Neural cell (in vitro differentiated cells): ENCODE results near the gene DLG2.

Experiments
- EP300 ChIP-seq: fragments of 450-650 bp; conservative IDR thresholded peaks from 2 replicates; pipeline ENCODE4 v1.6.1; 2014; ENCODE audit warnings: antibody characterized with exemption, mild to moderate bottlenecking, moderate library complexity; ENCODE audit not compliant: poor library complexity, severe bottlenecking
- EZH2 ChIP-seq: fragments of 200-600, 300-800 bp; shearing (Covaris generic), sonication (generic); IDR thresholded peaks from 2 replicates; pipeline ENCODE4 v1.6.1; 2014; ENCODE audit warnings: antibody characterized with exemption, low read length, borderline replicate concordance, mild to moderate bottlenecking; ENCODE audit not compliant: insufficient read depth, poor library complexity, severe bottlenecking
- MXI1 ChIP-seq: fragments of 450-650 bp; conservative IDR thresholded peaks from 2 replicates; pipeline ENCODE4 v1.6.1; 2014; ENCODE audit warnings: antibody characterized with exemption, mild to moderate bottlenecking; ENCODE audit not compliant: poor library complexity, severe bottlenecking
- POLR2AphosphoS5 ChIP-seq: IDR thresholded peaks from 2 replicates; pipeline ENCODE4 v1.6.1; 2012
- RAD21 ChIP-seq: fragments of 450-650 bp; conservative IDR thresholded peaks from 2 replicates; pipeline ENCODE4 v1.6.1; 2014; ENCODE audit warnings: antibody characterized with exemption, mild to moderate bottlenecking, moderate library complexity
- SMC3 ChIP-seq: fragments of 450-650 bp; conservative IDR thresholded peaks from 2 replicates; pipeline ENCODE4 v1.6.1; 2014; ENCODE audit warnings: antibody characterized with exemption, mild to moderate bottlenecking, moderate library complexity; ENCODE audit not compliant: poor library complexity
- TAF1 ChIP-seq: IDR thresholded peaks from 2 replicates; pipeline ENCODE4 v1.6.1; 2012; ENCODE audit warnings: low read depth
- TF ChIP-seq, protein P1 (sequence below): fragments of 450-650 bp; IDR thresholded peaks from 2 replicates; pipeline ENCODE4 v1.5.1; 2014; ENCODE audit warnings: antibody characterized with exemption, mild to moderate bottlenecking, moderate library complexity; ENCODE audit not compliant: poor library complexity, severe bottlenecking
- TF ChIP-seq, protein P2 (sequence below): IDR thresholded peaks from 2 replicates; pipeline ENCODE4 v1.6.1; 2012; ENCODE audit warnings: borderline replicate concordance

DNA sequence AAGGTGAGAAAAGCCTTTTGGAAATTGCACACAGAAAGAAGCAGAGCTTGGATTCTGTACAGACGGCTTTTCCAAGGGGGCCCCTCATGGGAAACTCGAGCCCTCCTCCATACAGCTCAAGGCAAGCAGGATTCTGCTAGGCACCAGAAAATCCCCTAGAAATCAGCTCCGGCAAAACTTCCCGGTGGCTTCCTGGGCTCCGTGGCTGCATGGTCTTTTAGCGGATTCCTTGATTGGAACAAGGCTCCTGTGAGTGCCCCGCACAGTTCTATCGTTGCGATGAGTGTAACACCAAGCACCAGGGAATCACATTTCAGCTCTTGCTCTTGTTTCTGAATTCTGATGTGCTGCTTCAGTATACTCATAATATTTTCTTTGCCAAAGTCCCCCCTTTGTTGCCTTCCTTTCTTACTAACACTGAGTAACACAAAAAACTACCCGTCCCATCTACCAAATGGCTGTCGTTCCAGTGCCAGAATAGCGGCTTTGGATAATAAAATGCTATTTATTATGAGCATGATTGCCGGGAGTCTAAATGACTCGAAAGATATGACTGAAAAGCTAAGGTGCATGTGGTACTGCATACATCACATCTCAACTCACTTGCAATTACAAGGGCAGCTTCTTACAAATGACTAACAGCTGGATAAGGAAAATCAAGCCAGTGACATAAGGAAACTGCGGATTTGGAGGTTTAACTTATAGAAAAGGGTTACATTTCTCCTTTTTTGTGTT lies 494.1 kb downstream of the DLG2 start:
- TF ChIP-seq, protein P1, sequence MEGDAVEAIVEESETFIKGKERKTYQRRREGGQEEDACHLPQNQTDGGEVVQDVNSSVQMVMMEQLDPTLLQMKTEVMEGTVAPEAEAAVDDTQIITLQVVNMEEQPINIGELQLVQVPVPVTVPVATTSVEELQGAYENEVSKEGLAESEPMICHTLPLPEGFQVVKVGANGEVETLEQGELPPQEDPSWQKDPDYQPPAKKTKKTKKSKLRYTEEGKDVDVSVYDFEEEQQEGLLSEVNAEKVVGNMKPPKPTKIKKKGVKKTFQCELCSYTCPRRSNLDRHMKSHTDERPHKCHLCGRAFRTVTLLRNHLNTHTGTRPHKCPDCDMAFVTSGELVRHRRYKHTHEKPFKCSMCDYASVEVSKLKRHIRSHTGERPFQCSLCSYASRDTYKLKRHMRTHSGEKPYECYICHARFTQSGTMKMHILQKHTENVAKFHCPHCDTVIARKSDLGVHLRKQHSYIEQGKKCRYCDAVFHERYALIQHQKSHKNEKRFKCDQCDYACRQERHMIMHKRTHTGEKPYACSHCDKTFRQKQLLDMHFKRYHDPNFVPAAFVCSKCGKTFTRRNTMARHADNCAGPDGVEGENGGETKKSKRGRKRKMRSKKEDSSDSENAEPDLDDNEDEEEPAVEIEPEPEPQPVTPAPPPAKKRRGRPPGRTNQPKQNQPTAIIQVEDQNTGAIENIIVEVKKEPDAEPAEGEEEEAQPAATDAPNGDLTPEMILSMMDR, result no peak
- no peak for TF ChIP-seq EP300
- TF ChIP-seq RAD21, result peak; percentile 30
- no peak for TF ChIP-seq POLR2AphosphoS5
- TF ChIP-seq TAF1, result no peak
- TF ChIP-seq EZH2, result no peak
- TF ChIP-seq MXI1, result no peak
- TF ChIP-seq, protein P2, sequence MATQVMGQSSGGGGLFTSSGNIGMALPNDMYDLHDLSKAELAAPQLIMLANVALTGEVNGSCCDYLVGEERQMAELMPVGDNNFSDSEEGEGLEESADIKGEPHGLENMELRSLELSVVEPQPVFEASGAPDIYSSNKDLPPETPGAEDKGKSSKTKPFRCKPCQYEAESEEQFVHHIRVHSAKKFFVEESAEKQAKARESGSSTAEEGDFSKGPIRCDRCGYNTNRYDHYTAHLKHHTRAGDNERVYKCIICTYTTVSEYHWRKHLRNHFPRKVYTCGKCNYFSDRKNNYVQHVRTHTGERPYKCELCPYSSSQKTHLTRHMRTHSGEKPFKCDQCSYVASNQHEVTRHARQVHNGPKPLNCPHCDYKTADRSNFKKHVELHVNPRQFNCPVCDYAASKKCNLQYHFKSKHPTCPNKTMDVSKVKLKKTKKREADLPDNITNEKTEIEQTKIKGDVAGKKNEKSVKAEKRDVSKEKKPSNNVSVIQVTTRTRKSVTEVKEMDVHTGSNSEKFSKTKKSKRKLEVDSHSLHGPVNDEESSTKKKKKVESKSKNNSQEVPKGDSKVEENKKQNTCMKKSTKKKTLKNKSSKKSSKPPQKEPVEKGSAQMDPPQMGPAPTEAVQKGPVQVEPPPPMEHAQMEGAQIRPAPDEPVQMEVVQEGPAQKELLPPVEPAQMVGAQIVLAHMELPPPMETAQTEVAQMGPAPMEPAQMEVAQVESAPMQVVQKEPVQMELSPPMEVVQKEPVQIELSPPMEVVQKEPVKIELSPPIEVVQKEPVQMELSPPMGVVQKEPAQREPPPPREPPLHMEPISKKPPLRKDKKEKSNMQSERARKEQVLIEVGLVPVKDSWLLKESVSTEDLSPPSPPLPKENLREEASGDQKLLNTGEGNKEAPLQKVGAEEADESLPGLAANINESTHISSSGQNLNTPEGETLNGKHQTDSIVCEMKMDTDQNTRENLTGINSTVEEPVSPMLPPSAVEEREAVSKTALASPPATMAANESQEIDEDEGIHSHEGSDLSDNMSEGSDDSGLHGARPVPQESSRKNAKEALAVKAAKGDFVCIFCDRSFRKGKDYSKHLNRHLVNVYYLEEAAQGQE, result peak; percentile 53
- peak; percentile 8 for TF ChIP-seq SMC3
